Measurements from ENCODE around the gene ZNRF3. TPM values are rescaled to one million over a fixed set of nuclear protein-coding genes. Genes with fewer than 3 reads are reported as not detected.

Gene ZNRF3
- total and polyA plus RNA-seq, 2 donors (not counting 1 experiment from before 2014, with no cell fraction given): 0.21 to 0.71 TPM

DNA sequence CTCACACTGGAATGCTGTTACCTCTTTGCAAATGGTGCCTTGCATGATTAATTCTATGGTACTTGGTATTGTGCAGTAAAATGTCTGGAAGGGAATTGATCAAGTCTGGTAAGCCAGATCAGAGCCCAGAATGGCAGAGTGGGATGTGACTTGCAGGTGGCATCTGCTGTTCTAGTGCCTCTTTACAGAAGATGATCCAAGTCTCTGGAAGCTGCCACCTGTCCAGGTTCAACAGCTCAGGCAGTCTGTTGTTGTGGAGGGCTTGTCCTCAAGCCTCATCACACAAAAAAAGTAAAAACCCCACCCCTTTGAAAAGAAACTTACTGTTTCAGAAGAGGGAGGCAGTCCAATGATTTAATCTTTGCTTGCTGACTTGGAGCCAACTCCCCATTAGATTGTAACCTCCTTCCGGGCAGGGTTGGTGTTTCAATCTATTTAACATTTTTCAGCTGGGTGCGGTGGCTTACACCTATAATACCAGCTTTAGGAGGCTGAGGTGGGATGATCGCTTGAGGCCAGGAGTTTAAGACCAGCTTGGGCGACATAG, 17.1 kb downstream of the ZNRF3 start:
- no peak overlapping the region for H3K27ac Mint-ChIP-seq

DNA sequence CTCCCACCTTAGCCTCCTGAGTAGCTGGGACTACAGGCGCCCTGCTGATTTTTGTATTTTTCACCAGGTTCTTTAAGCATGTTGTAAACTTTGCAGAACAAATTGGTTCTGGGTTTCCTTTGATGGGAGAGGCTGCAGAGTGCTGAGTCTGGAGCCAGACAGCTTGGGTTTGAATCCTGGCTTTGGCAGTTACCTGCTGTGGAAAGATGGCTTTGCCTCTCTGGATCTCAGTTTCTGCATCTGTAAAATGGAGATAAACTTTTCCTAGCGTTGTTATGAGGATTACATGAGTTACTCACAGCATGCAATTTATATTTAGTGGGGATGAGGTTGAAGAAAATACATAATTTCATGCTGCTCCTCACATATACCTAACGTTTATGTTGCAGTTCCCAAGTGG, 19.1 kb downstream of the ZNRF3 start:
- DNase-seq (no peak), ATAC-seq (ENCODE audit: low read depth) (no peak)
- peaks cover 7 to 9% of the 10 kb centered on the region in 2 donors for H3K4me1 ChIP-seq (ENCODE audit: control insufficient read depth in 2 of 2, insufficient read depth in 2 of 2, low read length in 2 of 2)
- H3K4me1 Mint-ChIP-seq: peaks cover 18% of the 10 kb centered on the region
- peaks cover 0 to 2% (median 0%) of the 10 kb centered on the region in 4 experiments for H3K27me3 ChIP-seq (replicated peaks in 1 of 4; ENCODE audit: control extremely low read depth in 1 of 4, control insufficient read depth in 3 of 4, insufficient read depth in 4 of 4, low read length in 3 of 4)
- H3K27ac ChIP-seq (ENCODE audit: low read length in 2 of 2): no peak overlapping the region
- ChIA-PET POLR2A (no interaction called here), CTCF (interaction anchor here (0.6 kb wide), 1 partner anchor 186 kb away, joined by 3 read pairs; no protein-coding TSS in a partner anchor)
- H3K36me3 ChIP-seq (replicated peaks in 1 of 2; ENCODE audit: control extremely low read depth in 1 of 2, control insufficient read depth in 1 of 2, extremely low read depth in 1 of 2, insufficient read depth in 2 of 2, low read length in 1 of 2): no peaks in the 10 kb centered on the region
- intact Hi-C loops (cut with micrococcal nuclease): no loop called here
- no peak for TF ChIP-seq EZH2 (IDR thresholded peaks at IDR 0.05; ENCODE audit: borderline replicate concordance, insufficient read depth, low read depth, low read length, poor library complexity, severe bottlenecking)
- TF ChIP-seq, protein P1, sequence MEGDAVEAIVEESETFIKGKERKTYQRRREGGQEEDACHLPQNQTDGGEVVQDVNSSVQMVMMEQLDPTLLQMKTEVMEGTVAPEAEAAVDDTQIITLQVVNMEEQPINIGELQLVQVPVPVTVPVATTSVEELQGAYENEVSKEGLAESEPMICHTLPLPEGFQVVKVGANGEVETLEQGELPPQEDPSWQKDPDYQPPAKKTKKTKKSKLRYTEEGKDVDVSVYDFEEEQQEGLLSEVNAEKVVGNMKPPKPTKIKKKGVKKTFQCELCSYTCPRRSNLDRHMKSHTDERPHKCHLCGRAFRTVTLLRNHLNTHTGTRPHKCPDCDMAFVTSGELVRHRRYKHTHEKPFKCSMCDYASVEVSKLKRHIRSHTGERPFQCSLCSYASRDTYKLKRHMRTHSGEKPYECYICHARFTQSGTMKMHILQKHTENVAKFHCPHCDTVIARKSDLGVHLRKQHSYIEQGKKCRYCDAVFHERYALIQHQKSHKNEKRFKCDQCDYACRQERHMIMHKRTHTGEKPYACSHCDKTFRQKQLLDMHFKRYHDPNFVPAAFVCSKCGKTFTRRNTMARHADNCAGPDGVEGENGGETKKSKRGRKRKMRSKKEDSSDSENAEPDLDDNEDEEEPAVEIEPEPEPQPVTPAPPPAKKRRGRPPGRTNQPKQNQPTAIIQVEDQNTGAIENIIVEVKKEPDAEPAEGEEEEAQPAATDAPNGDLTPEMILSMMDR (IDR thresholded peaks at IDR 0.05): no peak
- no peaks in the 10 kb centered on the region for H3K79me2 ChIP-seq (ENCODE audit: control insufficient read depth, insufficient read depth, low read length)
- peaks cover 12% of the 10 kb centered on the region for H3K27me3 Mint-ChIP-seq
- H2AFZ ChIP-seq (ENCODE audit: insufficient read depth, low read depth, low read length, poor library complexity, severe bottlenecking): no peak overlapping the region
- H3K4me2 ChIP-seq (replicated peaks; ENCODE audit: low read depth, low read length, poor library complexity, severe bottlenecking): no peak overlapping the region
- H3K4me3 Mint-ChIP-seq: no peak overlapping the region
- H3K9me3 ChIP-seq (ENCODE audit: control extremely low read depth in 1 of 3, control insufficient read depth in 2 of 3, insufficient read depth in 1 of 3, low read length in 2 of 3): no peaks in the 10 kb centered on the region
- H4K20me1 ChIP-seq (ENCODE audit: control insufficient read depth, insufficient read depth, low read length, poor library complexity, severe bottlenecking): no peaks in the 10 kb centered on the region
- H3K9ac ChIP-seq (ENCODE audit: low read length): no peak overlapping the region
- H3K4me3 ChIP-seq (ENCODE audit: control extremely low read depth in 1 of 5, extremely low read depth in 1 of 5, insufficient read depth in 1 of 5, low read depth in 2 of 5, low read length in 4 of 5): no peak overlapping the region
- H3K27ac Mint-ChIP-seq: no peak overlapping the region
- H3K9me3 Mint-ChIP-seq (ENCODE audit: insufficient read depth): peaks cover 2% of the 10 kb centered on the region
- 100% methylated on average over 1 of the region's 3 CpGs for WGBS (ENCODE audit: insufficient coverage)

More for the DNA sequence above, 17.1 kb downstream of the ZNRF3 start:
- H3K4me1 Mint-ChIP-seq: peaks cover 33% of the 10 kb centered on the region
- H4K20me1 ChIP-seq (ENCODE audit: control insufficient read depth, insufficient read depth, low read length, poor library complexity, severe bottlenecking): no peaks in the 10 kb centered on the region
- H3K9me3 ChIP-seq (ENCODE audit: control extremely low read depth in 1 of 3, control insufficient read depth in 2 of 3, insufficient read depth in 1 of 3, low read length in 2 of 3): no peaks in the 10 kb centered on the region
- H3K27me3 ChIP-seq (replicated peaks in 1 of 4; ENCODE audit: control extremely low read depth in 1 of 4, control insufficient read depth in 3 of 4, insufficient read depth in 4 of 4, low read length in 3 of 4): peaks cover 0 to 2% (median 0%) of the 10 kb centered on the region in 4 experiments
- no peak for ATAC-seq (ENCODE audit: low read depth)
- POLR2A ChIA-PET: no interaction called here
- peaks cover 18 to 21% of the 10 kb centered on the region in 2 donors for H3K4me1 ChIP-seq (ENCODE audit: control insufficient read depth in 2 of 2, insufficient read depth in 2 of 2, low read length in 2 of 2)
- CTCF ChIA-PET: no interaction called here
- DNase-seq: no peak
- no peaks in the 10 kb centered on the region for H3K36me3 ChIP-seq (replicated peaks in 1 of 2; ENCODE audit: control extremely low read depth in 1 of 2, control insufficient read depth in 1 of 2, extremely low read depth in 1 of 2, insufficient read depth in 2 of 2, low read length in 1 of 2)
- intact Hi-C loops (cut with micrococcal nuclease): no loop called here
- TF ChIP-seq, protein P1 (IDR thresholded peaks at IDR 0.05): no peak
- TF ChIP-seq EZH2 (IDR thresholded peaks at IDR 0.05; ENCODE audit: borderline replicate concordance, insufficient read depth, low read depth, low read length, poor library complexity, severe bottlenecking): no peak
- H3K27me3 Mint-ChIP-seq: peaks cover 12% of the 10 kb centered on the region
- H2AFZ ChIP-seq (ENCODE audit: insufficient read depth, low read depth, low read length, poor library complexity, severe bottlenecking): no peak overlapping the region
- no peak overlapping the region for H3K4me2 ChIP-seq (replicated peaks; ENCODE audit: low read depth, low read length, poor library complexity, severe bottlenecking)
- H3K9ac ChIP-seq (ENCODE audit: low read length): no peak overlapping the region
- no CpG with 5 or more reads among the region's 4 CpGs for WGBS (ENCODE audit: insufficient coverage)
- no peak overlapping the region for H3K4me3 ChIP-seq (ENCODE audit: control extremely low read depth in 1 of 5, extremely low read depth in 1 of 5, insufficient read depth in 1 of 5, low read depth in 2 of 5, low read length in 4 of 5)
- peaks cover 2% of the 10 kb centered on the region for H3K9me3 Mint-ChIP-seq (ENCODE audit: insufficient read depth)
- H3K79me2 ChIP-seq (ENCODE audit: control insufficient read depth, insufficient read depth, low read length): no peaks in the 10 kb centered on the region
- no peak overlapping the region for H3K4me3 Mint-ChIP-seq
- no peak overlapping the region for H3K27ac ChIP-seq (ENCODE audit: low read length in 2 of 2)
